ENCODE results near the gene SMYD3.

Gene SMYD3

DNA sequence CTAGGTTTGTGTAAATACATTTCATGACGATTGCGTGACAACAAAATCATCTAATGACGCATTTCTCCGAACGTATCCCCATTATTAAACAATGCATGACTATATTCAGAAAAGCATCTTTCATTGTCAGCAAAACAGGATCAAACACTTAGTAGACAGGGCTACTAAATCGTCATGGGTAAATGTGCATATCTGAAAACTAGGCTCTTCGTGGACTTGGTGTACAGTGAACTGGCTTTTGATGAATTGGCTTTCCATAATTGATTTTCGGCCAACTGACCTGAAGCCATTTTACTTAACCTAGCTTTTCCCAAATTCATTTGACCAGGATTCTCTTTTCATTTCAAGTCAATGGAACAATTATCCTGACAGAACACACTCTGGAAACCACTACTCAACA, 665.0 kb downstream of the SMYD3 start:
- H3K4me3 ChIP-seq (ENCODE audit: extremely low read depth, insufficient read depth, low read length, poor library complexity, severe bottlenecking) = no peak overlapping the region
- H3K27ac ChIP-seq (ENCODE audit: low read depth, low read length, severe bottlenecking) = no peak overlapping the region
- no peaks in the 10 kb centered on the region for H3K36me3 ChIP-seq (ENCODE audit: control insufficient read depth, insufficient read depth, low read length)
- H3K9me3 ChIP-seq (ENCODE audit: control insufficient read depth, low read length) = peaks cover under 1% of the 10 kb centered on the region
- 95 to 98% methylated on average over 4 to 6 of the region's 8 CpGs for WGBS, 2 experiments (ENCODE audit: insufficient coverage in 2 of 2)
- H3K4me1 ChIP-seq (ENCODE audit: control insufficient read depth, insufficient read depth, low read length, poor library complexity, severe bottlenecking) = peaks cover 9% of the 10 kb centered on the region

- no peak overlapping the region for H3K27ac ChIP-seq (ENCODE audit: low read depth, low read length, severe bottlenecking)
- WGBS, 2 experiments (ENCODE audit: insufficient coverage in 2 of 2) = no CpG with 5 or more reads among the region's 2 CpGs
- H3K4me1 ChIP-seq (ENCODE audit: control insufficient read depth, insufficient read depth, low read length, poor library complexity, severe bottlenecking) = peaks cover 9% of the 10 kb centered on the region
- H3K4me3 ChIP-seq (ENCODE audit: extremely low read depth, insufficient read depth, low read length, poor library complexity, severe bottlenecking) = no peak overlapping the region
- H3K9me3 ChIP-seq (ENCODE audit: control insufficient read depth, low read length) = no peaks in the 10 kb centered on the region
- no peaks in the 10 kb centered on the region for H3K36me3 ChIP-seq (ENCODE audit: control insufficient read depth, insufficient read depth, low read length)
Measured at GRCh38 chr1:245840971-245841370, 666.1 kb downstream of the SMYD3 start.

- Histone ChIP-seq H3K4me1 (ENCODE audit: control insufficient read depth, insufficient read depth, low read length, poor library complexity, severe bottlenecking) (peaks cover 9% of the 10 kb centered on the region), H3K27ac (ENCODE audit: low read depth, low read length, severe bottlenecking) (no peak overlapping the region), H3K4me3 (ENCODE audit: extremely low read depth, insufficient read depth, low read length, poor library complexity, severe bottlenecking) (no peak overlapping the region), H3K9me3 (ENCODE audit: control insufficient read depth, low read length) (no peaks in the 10 kb centered on the region), H3K36me3 (ENCODE audit: control insufficient read depth, insufficient read depth, low read length) (no peaks in the 10 kb centered on the region)
- 60 to 65% methylated on average over 1 to 2 of the region's 5 CpGs for WGBS, 2 experiments (ENCODE audit: insufficient coverage in 2 of 2)
Measured at GRCh38 chr1:245837718-245838117, 669.4 kb downstream of the SMYD3 start.

GRCh38 chr1:245835386-245835785, 671.7 kb downstream of the SMYD3 start:
- no peak overlapping the region for H3K4me3 ChIP-seq (ENCODE audit: extremely low read depth, insufficient read depth, low read length, poor library complexity, severe bottlenecking)
- 91 to 98% methylated on average over 3 to 5 of the region's 6 CpGs for WGBS, 2 experiments (ENCODE audit: insufficient coverage in 2 of 2)
- no peaks in the 10 kb centered on the region for H3K36me3 ChIP-seq (ENCODE audit: control insufficient read depth, insufficient read depth, low read length)
- H3K9me3 ChIP-seq (ENCODE audit: control insufficient read depth, low read length) = no peaks in the 10 kb centered on the region
- no peak overlapping the region for H3K27ac ChIP-seq (ENCODE audit: low read depth, low read length, severe bottlenecking)
- peaks cover 6% of the 10 kb centered on the region for H3K4me1 ChIP-seq (ENCODE audit: control insufficient read depth, insufficient read depth, low read length, poor library complexity, severe bottlenecking)

- 87 to 92% methylated on average over 4 to 5 of the region's 5 CpGs for WGBS, 2 experiments (ENCODE audit: insufficient coverage in 2 of 2)
- no peaks in the 10 kb centered on the region for H3K36me3 ChIP-seq (ENCODE audit: control insufficient read depth, insufficient read depth, low read length)
- no peak overlapping the region for H3K27ac ChIP-seq (ENCODE audit: low read depth, low read length, severe bottlenecking)
Measured at GRCh38 chr1:245834002-245834401, 673.1 kb downstream of the SMYD3 start.

DNA sequence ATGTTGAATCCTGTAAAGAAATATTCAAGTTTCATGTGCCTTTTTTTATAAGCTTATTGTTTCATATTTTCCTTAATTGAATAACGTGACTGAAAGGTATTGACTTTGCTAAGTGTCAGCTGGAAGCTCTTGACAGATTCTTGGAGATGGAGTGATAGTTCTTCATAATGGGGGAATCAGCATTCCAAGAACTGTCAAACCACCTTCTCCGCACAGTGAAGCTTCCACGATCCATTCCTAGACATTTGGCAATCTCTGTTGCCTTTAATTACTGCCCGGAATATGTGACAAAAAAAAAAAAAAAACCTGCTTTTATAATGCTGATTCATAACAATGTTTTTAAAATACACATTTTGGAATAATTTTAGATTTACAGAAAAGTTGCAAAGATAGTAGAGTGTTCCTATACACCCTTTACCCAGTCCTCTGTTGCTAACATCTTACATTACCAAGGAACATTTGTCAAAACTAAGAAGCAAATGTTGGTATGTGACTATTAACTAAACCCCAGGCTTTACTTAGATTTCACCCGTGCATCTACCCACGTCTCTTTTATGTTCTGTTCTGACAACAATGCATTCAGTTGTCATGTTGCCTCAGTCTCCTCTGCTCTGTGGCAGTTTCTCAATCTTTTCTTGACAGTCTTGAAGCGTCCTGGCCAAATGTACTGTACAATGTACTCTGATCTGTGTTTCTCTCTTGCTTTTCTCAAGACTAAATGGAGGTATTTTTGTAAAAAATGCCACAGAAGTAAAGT, 674.1 kb downstream of the SMYD3 start:
- Histone ChIP-seq H3K4me3 (ENCODE audit: extremely low read depth, insufficient read depth, low read length, poor library complexity, severe bottlenecking) (no peak overlapping the region), H3K4me1 (ENCODE audit: control insufficient read depth, insufficient read depth, low read length, poor library complexity, severe bottlenecking) (peaks cover 6% of the 10 kb centered on the region), H3K36me3 (ENCODE audit: control insufficient read depth, insufficient read depth, low read length) (no peaks in the 10 kb centered on the region), H3K27ac (ENCODE audit: low read depth, low read length, severe bottlenecking) (no peak overlapping the region), H3K9me3 (ENCODE audit: control insufficient read depth, low read length) (no peaks in the 10 kb centered on the region)
- 85 to 100% methylated on average over 2 of the region's 7 CpGs for WGBS, 2 experiments (ENCODE audit: insufficient coverage in 2 of 2)

More at GRCh38 chr1:245834002-245834401, 673.1 kb downstream of the SMYD3 start:
- peaks cover 6% of the 10 kb centered on the region for H3K4me1 ChIP-seq (ENCODE audit: control insufficient read depth, insufficient read depth, low read length, poor library complexity, severe bottlenecking)
- H3K9me3 ChIP-seq (ENCODE audit: control insufficient read depth, low read length) = no peaks in the 10 kb centered on the region
- no peak overlapping the region for H3K4me3 ChIP-seq (ENCODE audit: extremely low read depth, insufficient read depth, low read length, poor library complexity, severe bottlenecking)

GRCh38 chr1:245831518-245831917, 675.6 kb downstream of the SMYD3 start:
- Histone ChIP-seq H3K27ac (ENCODE audit: low read depth, low read length, severe bottlenecking) (no peak overlapping the region), H3K4me3 (ENCODE audit: extremely low read depth, insufficient read depth, low read length, poor library complexity, severe bottlenecking) (no peak overlapping the region), H3K4me1 (ENCODE audit: control insufficient read depth, insufficient read depth, low read length, poor library complexity, severe bottlenecking) (no peaks in the 10 kb centered on the region), H3K9me3 (ENCODE audit: control insufficient read depth, low read length) (no peaks in the 10 kb centered on the region), H3K36me3 (ENCODE audit: control insufficient read depth, insufficient read depth, low read length) (no peaks in the 10 kb centered on the region)
- 93 to 94% methylated on average over 4 to 6 of the region's 9 CpGs for WGBS, 2 experiments (ENCODE audit: insufficient coverage in 2 of 2)

DNA sequence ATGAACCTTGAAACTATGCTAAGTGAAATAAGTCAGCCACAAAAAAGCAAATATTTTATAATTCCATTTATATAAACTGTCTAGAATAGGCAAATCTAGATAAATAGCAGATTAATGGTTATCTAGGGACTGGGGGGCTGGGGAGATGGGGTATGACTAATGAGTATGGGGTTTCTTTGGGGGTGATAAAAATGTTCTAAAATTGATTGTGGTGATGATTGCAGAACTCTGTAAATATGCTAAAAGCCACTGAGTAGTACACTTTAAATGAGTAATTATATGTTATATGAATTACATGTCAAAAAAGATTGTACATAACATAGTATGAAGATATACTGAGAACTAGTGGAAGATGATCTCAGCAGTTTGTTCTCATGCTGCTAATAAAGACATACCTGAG, 677.3 kb downstream of the SMYD3 start:
- no peaks in the 10 kb centered on the region for H3K4me1 ChIP-seq (ENCODE audit: control insufficient read depth, insufficient read depth, low read length, poor library complexity, severe bottlenecking)

DNA sequence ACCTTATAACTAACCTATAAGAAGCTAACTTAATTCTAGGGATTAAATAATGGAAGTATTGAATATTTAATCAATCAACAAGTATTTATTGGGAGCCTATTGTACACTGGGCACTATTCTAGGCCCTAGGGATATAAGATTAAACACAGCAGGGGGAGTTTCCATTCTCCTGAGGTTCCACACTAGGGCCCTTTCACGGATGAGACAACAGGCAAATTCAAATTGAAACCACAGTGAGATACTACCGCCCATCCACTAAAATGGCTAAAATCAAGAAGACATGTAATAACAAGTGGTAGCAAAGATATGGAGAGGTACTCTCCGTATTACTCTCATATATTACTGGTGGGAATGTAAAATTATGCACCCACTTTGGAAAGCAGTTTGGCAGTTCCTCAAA, 677.9 kb downstream of the SMYD3 start:
- Histone ChIP-seq H3K4me3 (ENCODE audit: extremely low read depth, insufficient read depth, low read length, poor library complexity, severe bottlenecking) (no peak overlapping the region), H3K4me1 (ENCODE audit: control insufficient read depth, insufficient read depth, low read length, poor library complexity, severe bottlenecking) (no peaks in the 10 kb centered on the region), H3K9me3 (ENCODE audit: control insufficient read depth, low read length) (no peaks in the 10 kb centered on the region), H3K27ac (ENCODE audit: low read depth, low read length, severe bottlenecking) (no peak overlapping the region), H3K36me3 (ENCODE audit: control insufficient read depth, insufficient read depth, low read length) (no peaks in the 10 kb centered on the region)
- WGBS, 2 experiments (ENCODE audit: insufficient coverage in 2 of 2) = no CpG with 5 or more reads among the region's 3 CpGs

More for the DNA sequence above, 677.3 kb downstream of the SMYD3 start:
- H3K27ac ChIP-seq (ENCODE audit: low read depth, low read length, severe bottlenecking) = no peak overlapping the region
- no peak overlapping the region for H3K4me3 ChIP-seq (ENCODE audit: extremely low read depth, insufficient read depth, low read length, poor library complexity, severe bottlenecking)
- H3K36me3 ChIP-seq (ENCODE audit: control insufficient read depth, insufficient read depth, low read length) = no peaks in the 10 kb centered on the region
- no peaks in the 10 kb centered on the region for H3K9me3 ChIP-seq (ENCODE audit: control insufficient read depth, low read length)

GRCh38 chr1:245827301-245827700, 679.8 kb downstream of the SMYD3 start:
- H3K4me3 ChIP-seq (ENCODE audit: extremely low read depth, insufficient read depth, low read length, poor library complexity, severe bottlenecking) = no peak overlapping the region
- H3K36me3 ChIP-seq (ENCODE audit: control insufficient read depth, insufficient read depth, low read length) = no peaks in the 10 kb centered on the region
- H3K4me1 ChIP-seq (ENCODE audit: control insufficient read depth, insufficient read depth, low read length, poor library complexity, severe bottlenecking) = peaks cover 10% of the 10 kb centered on the region
- no peak overlapping the region for H3K27ac ChIP-seq (ENCODE audit: low read depth, low read length, severe bottlenecking)
- no peaks in the 10 kb centered on the region for H3K9me3 ChIP-seq (ENCODE audit: control insufficient read depth, low read length)
- 94 to 95% methylated on average over 10 of the region's 10 CpGs for WGBS, 2 experiments (ENCODE audit: insufficient coverage in 2 of 2)

DNA sequence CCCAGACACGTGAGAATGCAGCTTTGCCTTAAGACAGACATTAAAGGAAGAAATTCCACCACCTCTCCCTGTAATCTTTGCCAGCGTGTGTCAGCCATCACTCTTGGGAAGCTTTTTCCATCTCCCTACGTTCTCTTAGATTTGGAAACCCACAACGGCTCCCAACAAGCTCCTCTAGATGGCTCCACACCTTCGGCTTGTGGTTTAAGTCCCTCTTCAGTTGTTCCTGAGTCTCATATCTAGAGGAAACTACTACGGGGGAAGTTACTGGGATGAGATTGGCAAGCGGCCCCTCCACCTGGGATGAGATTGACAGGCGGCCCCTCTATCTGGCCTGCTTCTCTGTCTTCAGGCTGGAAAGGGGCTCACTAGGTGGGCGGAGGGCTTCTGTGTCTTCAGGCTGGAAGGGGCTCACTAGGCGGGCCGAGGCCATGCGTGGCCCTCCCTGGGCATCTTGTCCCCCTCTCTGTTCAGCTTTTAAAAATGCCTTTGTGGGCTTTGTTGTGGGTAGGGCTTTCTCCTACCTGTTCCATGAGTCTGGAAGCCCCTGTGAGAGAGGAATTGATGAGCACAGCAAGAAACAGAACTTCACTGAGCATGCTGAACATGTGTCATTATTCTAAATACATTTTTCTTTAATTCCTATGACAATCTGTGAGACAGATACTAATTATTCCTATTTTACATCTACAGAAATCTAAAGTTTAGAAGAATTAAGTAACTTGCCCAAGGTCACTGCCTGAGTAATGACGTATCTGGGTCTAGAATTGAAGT, 681.8 kb downstream of the SMYD3 start:
- Histone ChIP-seq H3K27ac (ENCODE audit: low read depth, low read length, severe bottlenecking) (no peak overlapping the region), H3K4me3 (ENCODE audit: extremely low read depth, insufficient read depth, low read length, poor library complexity, severe bottlenecking) (no peak overlapping the region), H3K4me1 (ENCODE audit: control insufficient read depth, insufficient read depth, low read length, poor library complexity, severe bottlenecking) (peaks cover 10% of the 10 kb centered on the region), H3K36me3 (ENCODE audit: control insufficient read depth, insufficient read depth, low read length) (no peaks in the 10 kb centered on the region), H3K9me3 (ENCODE audit: control insufficient read depth, low read length) (no peaks in the 10 kb centered on the region)
- 89 to 93% methylated on average over 12 of the region's 13 CpGs for WGBS, 2 experiments (ENCODE audit: insufficient coverage in 2 of 2)

Data from mesodermal cell (in vitro differentiated cells).